ENCODE measurements around the gene CD6. TPM values are rescaled to one million over a fixed set of nuclear protein-coding genes. Genes with fewer than 3 reads are reported as not detected.
"Not testable (repeated sequence)": the region's sequence is repeated elsewhere in the genome, so short reads cannot be mapped to it uniquely, and the experiment has no call there.

Gene CD6
- total and polyA plus RNA-seq, 12 donors, result 0.22 to 8.4 (median 2.1) TPM

DNA sequence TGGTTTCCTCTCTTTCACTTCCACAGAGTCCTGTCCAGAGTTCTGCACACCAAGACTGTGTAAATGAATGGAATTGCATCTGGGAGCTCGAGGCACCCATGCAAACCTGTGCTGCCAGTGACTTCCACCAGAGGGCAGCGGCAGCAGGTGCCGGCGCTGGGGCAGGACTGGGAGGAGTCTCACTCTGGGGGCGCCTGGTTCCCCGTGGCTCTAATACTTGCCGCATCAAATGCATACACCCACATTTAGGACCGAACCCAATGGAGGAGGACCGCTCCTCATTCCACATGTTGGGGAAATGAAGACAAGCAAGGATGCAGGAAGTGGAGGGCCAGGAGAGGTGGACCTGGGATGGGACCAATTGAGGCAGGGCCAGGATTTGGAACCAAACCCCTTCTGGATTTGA, 1.1 kb upstream of the CD6 start:
- Histone ChIP-seq H3K4me1 (replicated peaks in 1 of 2) (no peaks in the 10 kb centered on the region), H3K9me3 (replicated peaks in 1 of 3) (no peaks in the 10 kb centered on the region), H3K4me3 (no peak overlapping the region), H3K36me3 (replicated peaks in 1 of 2) (no peaks in the 10 kb centered on the region), H3K27ac (no peak overlapping the region), H3K27me3 (no peaks in the 10 kb centered on the region)
- TF ChIP-seq POLR2A (IDR thresholded peaks at IDR 0.05), result no peak
- TF ChIP-seq, protein P1, sequence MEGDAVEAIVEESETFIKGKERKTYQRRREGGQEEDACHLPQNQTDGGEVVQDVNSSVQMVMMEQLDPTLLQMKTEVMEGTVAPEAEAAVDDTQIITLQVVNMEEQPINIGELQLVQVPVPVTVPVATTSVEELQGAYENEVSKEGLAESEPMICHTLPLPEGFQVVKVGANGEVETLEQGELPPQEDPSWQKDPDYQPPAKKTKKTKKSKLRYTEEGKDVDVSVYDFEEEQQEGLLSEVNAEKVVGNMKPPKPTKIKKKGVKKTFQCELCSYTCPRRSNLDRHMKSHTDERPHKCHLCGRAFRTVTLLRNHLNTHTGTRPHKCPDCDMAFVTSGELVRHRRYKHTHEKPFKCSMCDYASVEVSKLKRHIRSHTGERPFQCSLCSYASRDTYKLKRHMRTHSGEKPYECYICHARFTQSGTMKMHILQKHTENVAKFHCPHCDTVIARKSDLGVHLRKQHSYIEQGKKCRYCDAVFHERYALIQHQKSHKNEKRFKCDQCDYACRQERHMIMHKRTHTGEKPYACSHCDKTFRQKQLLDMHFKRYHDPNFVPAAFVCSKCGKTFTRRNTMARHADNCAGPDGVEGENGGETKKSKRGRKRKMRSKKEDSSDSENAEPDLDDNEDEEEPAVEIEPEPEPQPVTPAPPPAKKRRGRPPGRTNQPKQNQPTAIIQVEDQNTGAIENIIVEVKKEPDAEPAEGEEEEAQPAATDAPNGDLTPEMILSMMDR (IDR thresholded peaks at IDR 0.05), result peak; percentile 78 to 88 (median 84)
- DNase-seq, result peak; percentile 42 to 76 (median 65)
- intact Hi-C loops (cut with DNase I), result no loop called here
- WGBS, 4 donors, result 13 to 21% (median 17%) methylated on average over 7 to 9 of the region's 9 CpGs

DNA sequence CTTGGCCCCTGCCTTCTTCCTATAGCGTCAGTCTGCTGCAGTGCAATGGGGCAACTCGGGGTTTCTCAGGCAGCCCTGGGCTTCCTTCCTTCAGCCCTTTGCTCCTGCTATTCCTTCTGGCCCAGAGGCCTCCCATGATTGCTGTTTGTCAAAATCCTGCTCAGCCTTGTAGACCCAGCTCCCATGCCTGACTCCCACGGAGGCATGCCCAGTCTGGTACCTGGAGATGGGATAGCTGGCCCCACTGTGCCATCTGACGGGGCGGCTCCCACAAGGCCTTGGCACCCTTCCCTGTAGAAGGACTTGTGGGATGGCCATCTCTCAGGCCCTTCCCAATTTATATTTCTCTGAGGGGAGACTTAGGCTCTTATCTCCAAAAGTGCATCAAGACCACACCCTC, 590 bp upstream of the CD6 start:
- no peak for DNase-seq
- TF ChIP-seq, protein P1 (IDR thresholded peaks at IDR 0.05), result no peak
- no peak for TF ChIP-seq POLR2A (IDR thresholded peaks at IDR 0.05)
- no peaks in the 10 kb centered on the region for H3K9me3 ChIP-seq (replicated peaks in 1 of 3)
- intact Hi-C loops (cut with DNase I), result no loop called here
- H3K27me3 ChIP-seq, result no peaks in the 10 kb centered on the region
- H3K4me1 ChIP-seq (replicated peaks in 1 of 2), result no peaks in the 10 kb centered on the region
- no peak overlapping the region for H3K4me3 ChIP-seq
- no peak overlapping the region for H3K27ac ChIP-seq
- 61 to 73% (median 67%) methylated on average over 4 to 5 of the region's 5 CpGs for WGBS, 4 donors
- H3K36me3 ChIP-seq (replicated peaks in 1 of 2), result no peaks in the 10 kb centered on the region

DNA sequence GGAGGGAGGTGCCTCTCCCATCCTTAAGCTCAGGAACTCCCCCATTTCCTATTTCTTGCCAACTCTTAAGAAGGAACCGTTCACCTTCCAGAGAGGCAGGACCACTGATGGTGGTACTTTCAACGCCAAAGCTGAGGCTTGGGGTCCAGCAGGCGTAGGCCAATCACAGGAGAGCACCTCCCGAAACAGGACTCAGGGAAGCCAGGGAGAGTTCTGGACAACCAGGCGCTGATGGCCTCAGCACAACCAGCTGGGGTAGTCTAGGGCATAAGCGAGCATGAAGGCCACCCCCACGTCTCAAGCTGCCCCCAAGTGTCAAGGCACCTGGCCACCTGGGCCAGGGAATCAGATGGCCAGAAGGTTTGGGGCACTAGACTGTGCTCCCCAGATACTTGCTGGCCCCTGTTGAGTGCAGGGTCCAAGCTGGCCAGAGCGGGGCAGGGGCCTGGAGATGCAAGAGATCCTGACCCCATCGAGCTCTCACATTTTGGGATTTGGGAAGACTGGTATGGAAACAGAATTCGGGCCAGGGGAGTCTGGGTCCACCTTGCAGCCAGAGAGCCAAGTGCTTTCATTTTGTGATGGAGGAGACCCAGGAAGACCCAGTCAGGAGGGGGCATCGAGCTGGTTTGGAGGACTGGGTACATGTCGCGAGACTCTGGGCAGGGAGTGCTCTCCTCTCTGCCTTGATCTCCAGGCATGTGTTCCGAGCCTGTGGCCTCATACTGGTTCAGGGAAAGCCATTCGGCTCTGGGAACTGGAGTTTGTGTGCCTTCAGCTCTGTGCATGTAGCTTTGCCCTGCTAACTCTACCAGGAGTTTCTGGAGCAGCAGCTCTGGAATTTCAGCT, 926 bp downstream of the CD6 start:
- Histone ChIP-seq H3K27ac (no peak overlapping the region), H3K36me3 (replicated peaks in 1 of 2) (no peaks in the 10 kb centered on the region), H3K9me3 (replicated peaks in 1 of 3) (no peaks in the 10 kb centered on the region), H3K4me1 (replicated peaks in 1 of 2) (no peaks in the 10 kb centered on the region), H3K27me3 (no peaks in the 10 kb centered on the region), H3K4me3 (no peak overlapping the region)
- TF ChIP-seq POLR2A (IDR thresholded peaks at IDR 0.05), result no peak
- TF ChIP-seq, protein P1 (IDR thresholded peaks at IDR 0.05), result no peak
- 84 to 95% (median 90%) methylated on average over 9 to 15 of the region's 15 CpGs for WGBS, 4 donors
- DNase-seq, result no peak
- intact Hi-C loops (cut with DNase I), result no loop called here

DNA sequence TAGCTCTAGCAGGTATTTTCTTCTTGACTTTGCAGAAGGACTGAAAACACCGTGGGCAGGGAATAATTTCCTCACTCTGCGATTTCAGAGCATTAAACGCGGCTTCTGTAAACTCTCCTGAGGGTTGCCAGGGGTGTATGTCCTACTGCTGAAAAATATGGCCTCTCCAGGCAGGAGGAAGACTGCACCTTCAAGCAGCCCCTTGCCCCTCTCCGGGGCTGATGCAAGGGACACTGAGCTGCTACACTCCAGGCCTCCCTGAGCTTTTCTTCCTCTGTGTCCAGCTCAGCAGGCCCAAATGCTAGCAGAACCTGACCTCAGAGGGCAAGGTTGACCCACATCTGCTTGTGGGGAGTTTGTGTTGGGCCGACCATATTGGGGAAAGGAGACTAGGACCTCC, 2.2 kb downstream of the CD6 start:
- TF ChIP-seq, protein P1 (IDR thresholded peaks at IDR 0.05), result no peak
- no peak for TF ChIP-seq POLR2A (IDR thresholded peaks at IDR 0.05)
- no peak overlapping the region for H3K4me3 ChIP-seq
- intact Hi-C loops (cut with DNase I), result no loop called here
- no peaks in the 10 kb centered on the region for H3K36me3 ChIP-seq (replicated peaks in 1 of 2)
- DNase-seq, result no peak
- H3K27me3 ChIP-seq, result no peaks in the 10 kb centered on the region
- no peak overlapping the region for H3K27ac ChIP-seq
- WGBS, 4 donors, result 73 to 90% (median 85%) methylated on average over 6 of the region's 6 CpGs
- no peaks in the 10 kb centered on the region for H3K4me1 ChIP-seq (replicated peaks in 1 of 2)
- H3K9me3 ChIP-seq (replicated peaks in 1 of 3), result no peaks in the 10 kb centered on the region

DNA sequence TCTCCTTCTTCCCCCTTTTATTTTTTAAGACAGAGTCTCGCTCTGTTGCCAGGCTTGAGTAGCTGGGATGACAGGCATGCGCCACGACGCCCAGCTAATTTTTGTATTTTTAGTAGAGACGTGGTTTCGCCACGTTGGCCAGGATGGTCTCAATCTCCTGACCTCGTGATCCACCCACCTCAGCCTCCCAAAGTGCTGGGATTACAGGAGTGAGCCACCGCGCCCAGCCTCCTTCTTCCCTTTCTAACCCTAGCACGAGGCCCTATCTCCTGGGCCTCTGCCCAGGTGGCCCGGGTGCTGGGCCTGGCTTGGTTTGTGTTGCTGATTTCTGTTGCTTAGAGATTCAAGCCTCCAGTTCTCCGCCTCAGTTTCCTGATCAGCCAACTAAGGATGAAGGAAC, 2.8 kb downstream of the CD6 start:
- 79 to 89% (median 88%) methylated on average over 11 to 13 of the region's 13 CpGs for WGBS, 4 donors
- intact Hi-C loops (cut with DNase I); H3K4me3 ChIP-seq: not testable (repeated sequence)

More for the DNA sequence above, 2.8 kb downstream of the CD6 start:
- H3K9me3 ChIP-seq (replicated peaks in 1 of 3); H3K4me1 ChIP-seq (replicated peaks in 1 of 2); H3K27ac ChIP-seq; H3K27me3 ChIP-seq; H3K36me3 ChIP-seq (replicated peaks in 1 of 2); DNase-seq: not testable (repeated sequence)
